RCC 7860 (cell line): ENCODE data around the gene ATP11A.

Experiments used
- DNase-seq: peaks from one replicate; pipeline ENCODE4 v3.0.0-alpha.2; 2015; ENCODE audit warnings: low spot score
- FAIRE-seq: peaks from 2 replicates; lab custom pipeline; 2012; peaks lifted over from hg19 to GRCh38; lab: Jason Lieb, UNC

Gene ATP11A

GRCh38 chr13:112912726-112913440 is 223.0 kb downstream of the ATP11A start:
- no peak for DNase-seq
- no peak for FAIRE-seq

DNA sequence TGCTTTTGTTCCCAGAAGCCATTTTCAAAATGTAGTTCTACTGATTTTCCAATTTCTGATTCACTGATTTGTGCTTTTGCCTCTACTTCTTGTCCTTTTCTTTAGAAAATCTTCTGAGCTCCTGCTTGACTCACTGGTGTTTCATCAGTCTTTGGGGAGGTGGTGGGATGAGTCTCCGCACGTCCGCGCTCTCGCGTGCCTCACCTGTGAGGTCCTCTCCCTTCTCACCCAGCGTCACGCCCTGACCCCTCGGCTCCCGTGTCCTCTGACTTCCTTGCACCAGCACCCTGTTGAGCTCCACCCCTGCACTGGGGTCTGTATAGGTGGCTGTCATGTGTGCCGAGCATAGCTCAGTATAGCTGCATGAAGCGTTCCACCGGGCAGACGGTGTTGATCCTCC is 226.5 kb downstream of the ATP11A start:
- DNase-seq (no peak), FAIRE-seq (no peak)

DNA sequence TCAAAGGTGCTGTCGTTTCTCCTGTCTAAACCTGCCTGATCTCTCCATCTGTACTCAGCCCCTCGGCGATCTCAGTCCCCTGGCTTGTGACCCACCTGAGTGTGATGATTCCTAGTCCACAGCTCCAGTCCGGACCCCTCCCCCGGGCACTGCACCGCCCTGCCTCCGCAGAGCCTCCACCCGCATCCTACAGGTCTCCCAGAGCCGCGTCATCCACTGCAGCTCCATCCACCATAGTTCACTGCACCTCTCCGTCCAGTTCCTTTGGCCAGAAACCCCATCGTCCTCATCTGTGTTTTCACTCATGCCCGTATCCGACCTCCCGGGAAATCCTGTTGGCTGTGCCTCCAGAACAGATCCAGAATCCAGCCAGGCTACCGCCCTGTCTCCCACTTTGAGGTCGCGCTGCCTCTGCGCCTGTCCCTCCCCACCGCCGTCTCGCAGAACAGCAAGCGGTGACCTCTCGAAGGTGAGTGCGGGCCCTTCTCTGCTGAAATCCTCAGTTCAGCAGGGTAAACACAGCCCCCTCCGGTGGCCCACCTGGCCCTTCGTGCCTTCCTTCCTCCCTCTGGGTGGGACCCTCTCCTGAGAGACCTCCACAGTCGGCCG is 227.3 kb downstream of the ATP11A start:
- FAIRE-seq (no peak), DNase-seq (no peak)

GRCh38 chr13:112917737-112918136 is 227.9 kb downstream of the ATP11A start:
- DNase-seq = no peak
- FAIRE-seq = no peak

DNA sequence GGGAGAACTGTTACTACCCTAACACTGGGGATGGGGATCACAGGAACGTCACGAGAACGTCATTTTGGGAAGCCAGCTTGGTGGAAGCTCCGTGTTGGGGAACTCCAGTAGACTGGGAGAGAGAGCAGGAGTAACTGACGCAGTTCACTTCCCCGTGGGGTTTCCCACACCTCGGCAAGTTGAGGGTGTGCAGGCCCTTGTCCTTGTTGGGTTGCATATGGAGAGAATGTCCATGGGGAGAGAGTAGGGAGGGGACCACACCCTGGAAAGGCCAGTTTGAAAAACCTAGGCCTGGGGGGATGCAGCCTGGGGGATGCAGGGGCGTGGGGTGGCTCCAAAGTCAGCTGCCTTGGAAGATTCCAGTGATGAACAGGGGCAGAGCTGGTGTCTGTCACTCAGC is 228.4 kb downstream of the ATP11A start:
- no peak for FAIRE-seq
- no peak for DNase-seq

DNA sequence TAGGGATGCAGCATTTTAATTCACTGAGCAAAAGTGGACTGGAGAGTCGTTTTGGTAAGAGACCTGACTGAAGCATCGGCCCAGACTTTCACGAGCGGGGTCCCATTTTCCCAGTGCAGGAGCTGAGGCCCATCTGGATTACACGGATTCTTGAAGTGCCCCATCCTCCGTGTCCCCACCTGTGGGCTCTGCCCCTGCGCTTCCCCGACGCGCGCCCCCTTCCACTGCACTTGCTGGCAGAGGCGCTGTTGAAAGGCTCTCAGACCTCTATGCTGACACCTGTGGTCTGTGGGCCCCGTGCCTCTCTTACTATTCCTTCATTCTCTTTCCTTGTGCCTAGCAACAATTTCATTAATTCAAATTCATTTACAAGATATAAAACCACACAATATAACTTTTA is 228.9 kb downstream of the ATP11A start:
- FAIRE-seq (no peak), DNase-seq (no peak)

- DNase-seq (no peak), FAIRE-seq (no peak)
Observed at GRCh38 chr13:112923962-112924361, 234.1 kb downstream of the ATP11A start.

GRCh38 chr13:112924365-112924764 is 234.5 kb downstream of the ATP11A start:
- DNase-seq (no peak), FAIRE-seq (no peak)

DNA sequence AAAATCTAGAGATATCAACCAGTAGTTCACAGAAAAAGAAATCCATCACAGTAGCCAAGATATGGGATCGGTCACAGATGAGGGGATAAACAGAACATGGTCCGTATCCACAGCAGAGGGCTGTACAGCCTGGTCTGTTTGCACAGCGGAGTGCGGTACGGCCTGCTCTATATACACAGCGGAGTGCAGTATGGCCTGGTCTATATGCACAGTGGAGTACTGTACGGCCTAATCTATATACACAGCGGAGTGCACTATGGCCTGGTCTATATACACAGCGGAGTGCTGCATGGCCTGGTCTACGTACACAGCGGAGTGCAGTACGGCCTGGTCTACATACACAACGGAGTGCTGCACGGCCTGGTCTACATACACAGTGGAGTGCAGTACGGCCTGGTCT is 236.2 kb downstream of the ATP11A start:
- DNase-seq = no peak
- no peak for FAIRE-seq

DNA sequence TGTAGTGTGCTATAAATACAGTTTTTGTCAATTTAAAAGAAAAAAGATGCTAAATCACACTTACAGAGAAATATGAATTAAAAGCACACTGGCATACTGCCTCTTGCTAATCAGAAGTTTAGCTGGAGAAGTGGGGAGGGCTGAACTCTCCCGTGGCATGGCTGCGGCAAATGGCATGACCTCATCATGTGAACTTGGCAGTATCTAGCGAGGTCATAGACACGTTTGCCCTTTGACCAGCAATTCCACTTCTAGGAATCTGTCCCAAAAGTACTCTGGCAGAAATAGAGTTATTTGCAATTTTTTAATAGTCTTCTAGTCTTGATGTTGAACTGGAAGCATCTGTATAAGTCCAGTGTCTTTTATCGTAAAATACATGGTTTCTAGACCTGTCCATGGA is 237.2 kb downstream of the ATP11A start:
- no peak for DNase-seq
- no peak for FAIRE-seq

- FAIRE-seq = no peak
- DNase-seq = no peak
Observed at GRCh38 chr13:112928020-112928971, 238.5 kb downstream of the ATP11A start.

- DNase-seq = no peak
- FAIRE-seq = no peak
Observed at GRCh38 chr13:112928972-112929782, 239.3 kb downstream of the ATP11A start.

GRCh38 chr13:112929783-112930055 is 239.9 kb downstream of the ATP11A start:
- FAIRE-seq (no peak), DNase-seq (no peak)

DNA sequence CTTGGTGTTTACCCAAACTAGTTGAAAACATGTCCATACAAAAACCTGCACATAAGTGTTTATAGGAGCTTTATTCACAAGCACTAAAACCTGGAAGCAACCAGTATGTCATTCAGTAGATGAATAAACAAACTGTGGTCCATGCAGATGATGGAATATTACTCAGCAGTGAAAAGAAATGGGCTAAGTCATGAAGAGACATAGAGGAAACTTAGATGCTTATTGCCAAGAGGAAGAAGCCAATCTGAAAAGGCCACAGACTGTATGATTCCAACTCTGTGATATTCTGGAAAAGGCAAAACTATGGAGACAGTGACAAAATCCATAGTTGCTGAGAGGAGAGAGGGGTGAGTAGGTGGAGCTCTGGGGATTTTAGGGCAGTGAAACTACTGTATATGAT is 240.4 kb downstream of the ATP11A start:
- DNase-seq (no peak), FAIRE-seq (no peak)

GRCh38 chr13:112931028-112931934 is 241.4 kb downstream of the ATP11A start:
- DNase-seq (peak; percentile 50), FAIRE-seq (peak; percentile 66)

DNA sequence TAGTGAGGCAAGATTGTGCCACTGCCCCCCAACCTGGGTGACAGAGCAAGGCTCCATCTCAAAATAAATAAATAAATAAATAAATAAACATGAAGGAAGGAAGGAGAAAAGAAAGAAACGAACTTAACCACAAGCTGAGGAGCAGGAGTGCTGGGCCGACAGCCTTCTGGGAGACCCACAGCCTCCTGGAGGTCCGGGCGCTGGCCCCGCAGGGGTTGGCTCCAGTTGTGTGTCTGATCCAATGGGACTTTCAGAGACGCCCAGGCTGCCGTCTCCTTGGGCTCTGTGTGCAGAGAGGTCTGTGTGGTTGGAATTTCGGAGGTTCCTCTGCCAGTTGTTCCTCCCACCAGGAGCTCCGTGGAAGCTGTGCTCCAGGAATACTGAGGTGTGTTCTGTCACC is 243.1 kb downstream of the ATP11A start:
- no peak for DNase-seq
- no peak for FAIRE-seq

GRCh38 chr13:112933649-112934048 is 243.8 kb downstream of the ATP11A start:
- no peak for DNase-seq

GRCh38 chr13:112934078-112934477 is 244.2 kb downstream of the ATP11A start:
- FAIRE-seq (no peak), DNase-seq (no peak)

More at GRCh38 chr13:112933649-112934048, 243.8 kb downstream of the ATP11A start:
- FAIRE-seq = no peak
